ENCODE data around the gene MTHFR.
A peak's percentile ranks its signal among the peaks of the same experiment; 100 is the strongest.

The MTHFR gene

DNA sequence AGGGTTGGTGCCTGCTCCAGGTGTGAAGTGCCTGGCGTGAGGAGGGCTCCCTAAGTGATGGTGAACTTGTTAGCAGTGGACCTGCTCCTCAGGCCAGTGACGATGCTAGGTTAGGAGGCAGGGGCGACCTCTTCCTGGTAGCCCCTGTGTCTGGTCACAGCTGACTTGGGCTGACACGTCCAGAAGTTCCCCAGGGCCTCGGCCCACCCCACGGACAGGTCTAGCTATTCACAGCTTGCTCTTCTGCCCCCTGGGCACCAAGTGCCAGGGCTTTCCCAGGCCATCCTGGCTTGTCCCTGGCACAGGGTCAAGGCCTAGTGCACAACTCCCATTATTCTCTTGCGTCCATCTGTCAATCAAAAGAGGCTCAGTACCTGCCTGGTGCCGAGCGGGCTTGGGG lies 54.7 kb downstream of the MTHFR start:
- DNase-seq, result no peak

DNA sequence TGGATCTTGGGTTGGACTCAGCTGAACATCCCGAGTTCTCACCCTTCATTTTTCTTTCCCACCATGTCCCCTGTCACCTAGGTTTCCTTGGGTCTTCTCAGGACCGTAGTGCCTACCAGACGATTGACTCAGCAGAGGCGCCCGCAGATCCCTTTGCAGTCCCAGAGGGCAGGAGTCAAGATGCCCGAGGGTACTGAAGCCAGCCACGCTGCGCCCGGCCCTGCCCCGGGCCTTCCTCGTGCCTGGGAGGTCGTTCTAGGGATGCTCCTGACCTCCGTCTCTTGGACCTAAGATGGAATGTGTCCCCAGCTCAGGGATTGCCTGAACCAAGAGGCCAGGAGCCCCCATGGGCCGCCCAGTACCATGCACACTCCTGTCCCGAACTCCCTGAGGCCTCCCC lies 55.8 kb downstream of the MTHFR start:
- DNase-seq, result no peak

DNA sequence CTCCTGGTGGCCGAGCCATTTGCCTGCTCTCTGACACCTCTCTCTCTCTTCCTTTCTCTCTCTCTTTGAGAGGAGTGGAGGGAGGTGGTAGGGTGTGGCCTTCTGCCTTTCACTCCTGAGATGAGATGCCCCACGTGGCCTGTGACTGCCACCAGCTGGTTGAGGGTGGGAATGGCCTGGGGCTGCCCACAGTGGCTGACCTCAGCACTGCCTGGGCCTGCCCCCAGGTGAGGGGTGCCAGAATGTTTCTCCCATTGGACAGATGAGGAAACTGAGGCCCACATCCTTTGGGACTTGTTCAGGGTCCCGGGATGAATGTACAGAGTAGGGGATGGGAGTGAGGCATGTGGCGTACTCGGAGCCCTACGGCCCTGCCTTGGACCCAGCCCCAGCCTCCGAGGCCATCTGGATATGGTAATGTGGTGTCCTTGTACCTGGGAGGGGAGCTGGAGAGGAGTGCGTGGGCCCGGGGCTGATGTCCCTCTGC lies 56.5 kb downstream of the MTHFR start:
- peak; percentile 29 to 38 for DNase-seq

DNA sequence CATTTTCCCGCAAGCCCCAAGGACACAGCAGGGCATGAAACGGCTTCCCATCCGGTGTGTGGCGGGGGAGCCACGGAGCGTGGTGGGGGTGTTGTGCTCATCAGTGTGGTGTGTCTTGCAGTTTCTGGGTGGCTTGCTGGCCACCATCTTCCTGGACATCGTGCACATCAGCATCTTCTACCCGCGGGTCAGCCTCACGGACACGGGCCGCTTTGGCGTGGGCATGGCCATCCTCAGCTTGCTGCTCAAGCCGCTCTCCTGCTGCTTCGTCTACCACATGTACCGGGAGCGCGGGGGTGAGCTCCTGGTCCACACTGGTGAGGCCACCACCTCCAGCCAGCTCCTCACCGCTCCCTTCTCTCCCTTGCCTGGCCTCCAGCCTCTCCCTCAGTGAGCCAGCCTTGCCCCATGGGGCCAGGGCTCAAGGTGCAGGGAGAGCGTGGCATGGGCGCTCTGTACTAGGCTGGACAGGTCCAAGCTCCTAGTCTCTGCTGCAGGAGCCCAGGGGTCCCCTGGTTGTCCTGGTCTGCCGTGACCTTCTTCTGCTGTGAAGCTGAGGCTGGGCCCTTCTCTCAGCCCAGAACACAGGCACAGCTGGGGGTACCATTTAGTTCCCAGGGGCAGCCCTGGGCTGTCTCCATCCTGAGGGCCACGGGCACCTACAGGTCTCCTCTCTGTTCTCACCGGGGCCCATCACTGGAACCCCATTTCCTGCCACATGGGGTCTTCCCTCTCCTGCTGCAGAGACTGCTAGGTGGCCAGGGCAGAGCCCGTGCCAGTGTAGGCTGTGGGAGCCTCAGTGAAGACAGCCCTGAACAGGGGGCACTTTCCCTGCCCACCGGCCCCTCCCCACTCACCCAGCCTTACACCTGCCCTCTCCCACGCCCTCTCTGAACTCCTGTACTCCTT lies 57.2 kb downstream of the MTHFR start:
- no peak for DNase-seq

DNA sequence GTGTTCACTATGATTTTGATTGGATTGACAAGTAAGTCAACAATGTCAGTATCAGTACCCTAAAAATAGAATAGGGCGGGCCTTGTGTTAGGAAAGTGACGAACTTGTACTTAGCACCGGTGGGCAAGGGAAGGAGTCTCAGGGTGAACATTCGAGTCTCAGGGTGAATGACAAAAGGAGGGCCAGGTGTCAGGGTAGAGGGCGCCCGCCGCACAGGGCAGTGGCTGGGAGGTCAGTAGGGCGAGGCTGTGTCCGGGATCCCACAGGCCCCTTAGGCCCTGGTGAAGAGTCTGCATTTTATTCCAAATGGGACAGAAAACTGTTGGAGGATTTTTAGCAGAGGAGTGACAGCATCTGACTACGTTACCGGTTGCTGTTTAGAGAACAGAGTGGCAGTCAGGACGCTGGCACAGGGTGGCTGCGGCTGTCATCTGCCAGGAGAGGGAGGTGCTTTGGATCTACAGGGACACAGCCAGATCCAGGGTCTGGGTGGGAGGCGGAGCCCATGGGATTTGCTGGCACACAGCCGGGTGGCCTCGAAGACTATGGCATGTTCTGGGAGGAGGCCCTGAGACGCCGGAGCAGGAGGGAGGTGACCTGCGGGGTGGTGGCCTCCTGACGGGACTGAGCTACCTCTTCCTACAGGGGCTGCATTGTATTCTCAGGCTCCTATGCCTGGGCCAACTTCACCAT lies 58.8 kb downstream of the MTHFR start:
- DNase-seq, result no peak

DNA sequence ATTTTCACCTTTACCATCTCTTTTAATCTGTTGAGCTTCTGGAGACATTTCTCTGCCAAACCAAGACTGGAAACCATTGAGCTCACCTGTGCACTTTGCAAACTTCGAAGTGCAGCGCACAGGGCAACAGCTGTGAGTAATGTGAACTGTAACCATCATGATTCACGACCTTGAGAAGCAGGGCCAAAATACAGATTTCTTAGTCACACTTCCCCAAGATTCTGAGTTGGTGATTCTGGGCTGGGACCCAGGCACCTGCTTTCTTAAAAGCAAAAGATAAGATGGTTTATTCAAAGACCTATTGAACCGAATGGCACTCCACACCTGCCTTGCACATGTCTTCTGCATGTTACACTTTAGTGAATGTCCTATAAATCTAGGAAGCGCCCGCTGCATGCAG lies 59.7 kb downstream of the MTHFR start:
- no peak for DNase-seq

DNA sequence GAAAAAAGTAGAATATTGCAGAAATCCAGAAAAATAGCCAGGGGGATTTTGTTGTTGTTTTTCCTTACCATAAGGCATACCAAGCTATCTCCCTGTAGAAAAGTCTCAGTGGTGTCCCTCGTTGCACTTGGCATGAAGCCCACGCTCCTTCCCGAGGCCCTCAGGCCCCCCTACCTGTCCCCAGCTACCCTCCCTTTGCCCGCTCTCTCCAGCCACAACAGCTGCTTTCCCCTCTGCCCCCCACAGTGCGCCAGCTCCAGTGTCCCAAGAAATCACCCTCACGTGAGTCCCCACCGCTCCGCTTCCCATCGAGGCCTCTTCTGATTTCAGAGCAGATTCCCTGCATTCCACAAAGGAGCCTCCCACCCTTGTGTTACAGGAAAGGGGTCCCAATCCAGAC lies 61.5 kb downstream of the MTHFR start:
- no peak for DNase-seq

DNA sequence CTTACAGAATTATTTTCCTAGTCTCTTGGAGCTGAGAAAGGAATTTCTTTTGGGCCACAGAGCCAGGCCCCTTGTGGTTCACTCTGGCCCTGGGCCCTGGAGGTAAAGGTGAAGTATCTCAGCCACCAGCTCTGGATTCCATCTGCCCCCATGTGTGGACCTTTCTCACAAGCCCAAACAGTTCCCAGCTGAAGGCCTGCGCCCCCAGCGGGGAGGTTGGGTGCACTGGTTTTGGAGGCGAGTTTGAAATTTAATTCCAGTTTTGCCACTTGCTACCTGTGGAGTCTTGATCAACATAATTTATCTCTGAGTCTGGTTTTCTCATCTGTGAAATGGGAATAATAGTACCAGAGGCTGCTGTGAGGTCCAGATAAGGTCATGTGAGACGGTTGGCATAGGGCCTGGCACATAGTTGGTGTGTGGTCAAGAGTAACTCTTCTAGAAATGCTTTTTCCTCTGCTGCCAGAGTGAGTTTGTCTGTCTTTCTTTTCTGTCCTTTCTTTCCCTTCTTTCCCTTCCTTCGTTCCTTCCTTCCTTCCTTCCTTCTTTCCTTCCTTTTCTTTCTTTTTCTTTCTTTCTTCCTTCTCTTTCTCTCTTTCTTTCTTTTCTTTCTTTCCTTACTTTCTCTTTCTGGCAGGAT lies 63.7 kb downstream of the MTHFR start:
- no peak for DNase-seq

DNA sequence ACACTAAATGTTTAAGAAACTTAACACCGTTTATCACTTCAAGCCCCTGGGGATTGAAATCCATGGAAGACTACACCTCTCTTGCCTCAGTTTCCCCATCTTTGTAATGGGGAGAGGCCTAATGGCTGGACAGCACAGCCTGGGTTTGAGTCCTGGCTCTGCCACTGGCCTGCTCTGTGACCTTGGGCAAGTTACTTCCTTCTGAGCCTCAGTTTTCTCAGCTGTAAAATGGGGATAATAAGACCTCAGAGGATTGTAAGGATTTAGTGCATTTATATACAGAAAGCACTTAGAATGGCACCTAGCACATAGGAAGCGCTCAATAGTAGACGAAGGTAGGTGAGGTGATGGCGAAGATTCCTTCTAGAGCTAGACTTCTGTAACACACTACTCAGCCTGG lies 64.3 kb downstream of the MTHFR start:
- DNase-seq, result no peak

DNA sequence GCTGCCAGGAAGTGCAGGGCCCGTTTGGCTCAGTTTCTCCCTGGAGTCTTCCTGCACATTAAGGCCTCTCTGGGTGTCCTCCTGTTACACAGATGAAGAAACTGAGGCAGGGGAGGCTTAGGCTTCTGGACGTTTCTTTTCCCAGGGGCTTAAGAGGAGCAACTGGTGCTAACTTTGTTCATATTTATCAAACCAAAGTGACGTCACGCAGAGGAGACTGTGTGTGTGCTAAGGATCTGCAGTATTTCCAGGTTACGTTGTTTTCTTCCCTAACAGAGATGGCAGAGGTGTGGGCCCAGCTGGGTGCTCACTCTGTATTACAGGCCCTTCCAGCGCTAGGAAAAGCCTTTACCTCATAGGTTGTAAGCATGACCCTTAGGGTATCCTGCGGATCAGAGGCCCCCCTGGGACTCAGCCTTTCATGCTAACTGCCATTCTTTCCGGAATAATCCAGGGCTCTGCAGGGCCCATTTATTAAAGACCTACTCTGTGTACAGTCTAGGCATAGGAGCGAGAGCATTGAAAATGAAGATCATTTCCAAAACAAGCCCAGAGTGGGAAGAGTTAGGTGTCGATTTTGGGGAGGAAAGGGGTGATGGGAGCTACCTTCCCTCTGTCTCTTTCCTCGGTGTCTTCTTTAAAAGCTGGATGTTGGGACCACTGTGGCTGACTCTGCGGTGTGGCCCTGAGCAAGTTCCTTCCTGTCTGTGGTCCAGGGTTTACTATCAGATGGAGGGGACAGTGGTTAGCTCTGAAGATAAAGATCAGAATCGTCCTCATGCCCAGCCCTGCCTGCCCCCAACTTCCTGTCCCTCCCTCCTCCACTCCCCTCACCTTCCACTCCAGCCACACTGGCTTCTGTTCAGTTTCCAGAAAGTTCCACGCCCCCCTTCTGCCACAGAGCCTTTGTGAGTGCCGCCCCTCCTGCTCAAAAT lies 65.2 kb downstream of the MTHFR start:
- no peak for DNase-seq

DNA sequence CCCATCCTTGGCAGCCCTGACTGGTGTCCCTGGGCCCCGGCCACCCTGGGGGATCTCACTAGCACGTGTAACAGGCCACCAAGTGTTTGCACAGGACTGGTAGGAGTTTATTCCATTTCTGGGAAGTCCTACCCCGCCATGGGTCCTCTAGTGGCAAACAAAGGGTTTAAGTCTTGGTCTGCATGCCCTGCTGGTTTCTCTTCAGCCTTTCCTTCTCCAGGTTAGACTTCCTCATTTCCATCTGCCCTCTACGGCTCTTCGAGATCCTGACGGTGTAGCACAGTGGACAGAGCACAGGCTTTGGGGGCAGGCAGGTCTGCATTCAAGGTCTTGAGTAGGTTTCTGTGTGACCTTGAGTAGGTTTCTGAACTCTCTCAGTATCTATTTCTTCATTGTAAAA lies 67.0 kb downstream of the MTHFR start:
- no peak for DNase-seq

DNA sequence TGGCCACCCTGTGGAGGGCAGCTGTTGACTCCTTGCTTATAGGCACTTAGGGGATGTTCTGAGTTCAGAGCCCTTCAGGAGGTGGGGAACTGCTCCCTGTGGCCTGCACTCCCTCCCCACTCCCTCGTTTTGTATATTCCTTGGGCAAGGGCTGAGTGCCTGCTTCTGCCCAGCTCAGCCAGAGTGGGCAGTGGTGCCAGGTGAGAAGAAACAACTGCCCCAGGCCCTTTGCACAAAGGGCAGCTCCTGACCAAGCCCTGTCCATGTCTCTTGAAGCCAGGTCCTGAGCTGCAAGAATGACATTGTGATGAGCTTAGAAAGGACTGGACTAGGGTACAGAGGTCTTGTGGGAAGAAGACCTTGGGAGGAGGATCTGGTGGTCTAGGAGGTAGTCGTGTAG lies 67.7 kb downstream of the MTHFR start:
- no peak for DNase-seq

DNA sequence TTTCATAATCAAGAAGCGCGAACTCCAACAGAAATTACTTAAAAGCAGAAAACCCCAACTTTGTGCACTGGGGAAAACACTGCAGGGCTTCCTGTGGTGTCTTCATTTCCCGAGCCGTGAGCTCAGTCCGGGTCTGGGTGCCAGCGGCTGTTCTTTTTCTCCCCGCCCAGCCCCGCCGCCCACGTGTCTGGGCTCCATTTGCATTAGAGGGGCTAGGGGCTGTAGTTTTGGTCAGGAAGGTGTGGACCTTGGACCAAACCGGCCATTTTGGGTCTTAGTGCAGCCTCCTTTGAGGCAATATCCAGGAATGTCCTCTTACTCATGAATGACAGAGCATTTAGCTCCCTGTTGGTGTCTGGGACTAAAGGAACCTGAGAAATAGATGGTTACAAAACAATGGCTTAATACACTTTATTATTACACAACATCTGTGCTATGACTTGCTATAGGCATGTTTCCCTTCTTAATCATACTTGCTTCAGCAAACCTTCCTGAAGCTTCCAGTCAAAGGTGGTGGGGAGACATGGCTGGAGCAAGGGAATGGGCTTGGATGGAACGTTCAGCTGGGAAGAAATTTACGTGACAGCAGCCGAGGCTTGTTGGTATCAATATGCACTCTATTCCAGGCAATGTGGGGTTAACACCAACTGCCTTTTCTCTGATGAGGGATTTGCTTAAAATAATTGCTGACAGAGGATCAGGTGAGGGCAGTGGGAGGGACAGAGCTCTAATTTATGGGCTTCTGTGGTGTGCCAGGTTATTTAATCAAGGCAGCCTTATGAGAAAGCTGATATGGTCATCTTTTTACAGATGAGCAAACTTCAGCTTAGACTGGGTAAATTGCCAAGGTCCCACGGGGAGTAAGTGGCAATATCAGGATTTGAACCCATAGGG lies 68.8 kb downstream of the MTHFR start:
- peak; percentile 22 to 25 for DNase-seq

DNA sequence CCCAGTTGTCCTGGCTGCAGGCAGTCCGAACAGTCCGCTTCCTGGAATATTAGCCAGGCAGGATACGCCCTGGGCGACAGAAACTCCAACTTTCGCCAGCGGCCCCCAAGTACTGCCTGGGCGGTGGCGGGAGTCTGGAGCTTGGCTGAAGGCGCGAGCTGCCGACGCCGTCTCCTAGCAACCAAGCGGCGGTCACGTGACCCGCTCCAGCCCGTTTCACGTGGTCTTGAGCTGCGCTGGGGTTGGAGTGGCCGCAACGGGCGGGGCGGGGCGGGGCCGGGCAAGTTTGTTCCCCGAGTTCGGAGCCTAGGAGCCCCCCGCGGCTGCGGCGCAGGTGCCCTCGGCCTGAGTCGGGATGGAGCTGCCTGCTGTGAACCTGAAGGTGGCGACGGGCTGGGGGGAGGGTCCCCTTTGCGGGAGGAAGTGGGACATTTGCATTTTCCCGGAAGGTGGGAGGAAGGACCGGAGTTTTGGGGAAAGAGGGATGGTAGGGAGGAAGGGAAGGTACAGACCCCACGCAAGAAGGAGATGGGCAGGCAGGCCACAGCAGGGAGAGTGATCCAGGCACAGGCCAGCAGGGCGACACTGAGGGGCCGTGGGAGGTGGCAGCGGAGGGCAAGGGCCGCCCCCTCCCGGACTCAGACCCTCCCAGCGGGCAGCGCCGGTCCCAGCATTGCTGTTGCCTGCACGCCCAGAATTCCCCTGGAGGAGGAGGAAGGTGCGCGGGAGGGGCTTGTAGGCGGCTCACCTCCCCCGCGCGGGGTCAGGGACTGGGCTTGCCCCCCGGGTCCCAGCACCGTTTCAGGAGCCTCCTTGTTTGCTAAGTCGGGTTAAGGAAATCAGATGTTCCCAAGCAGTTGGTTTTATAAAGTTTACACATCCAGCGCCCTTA lies 69.7 kb downstream of the MTHFR start, which contains the start of gene AGTRAP:
Gene AGTRAP (plus strand): TSS at position 283 of the 892 bp plus-strand sequence. CDS start 73 bp downstream, at position 356.
- DNase-seq, result peak; percentile 81 to 83
